Stimulated activated CD8-positive, alpha-beta memory T cell treated with anti-CD3 and anti-CD28 coated beads, Interleukin-12 subunit alpha, Interleukin-12 subunit beta, amount 100 ng/mL, for 24 hours (primary cell): ENCODE results near the gene GALNT10.

Experiments used
- DNase-seq: peaks from one replicate; pipeline ENCODE4 v3.0.0-alpha.2; 2020; ENCODE audit errors: extremely low read depth

GALNT10 gene

GRCh38 chr5:154203798-154204578, 13.5 kb downstream of the GALNT10 start:
- no peak for DNase-seq

- DNase-seq = no peak
These were observed 15.0 kb downstream of the GALNT10 start for GRCh38 chr5:154205441-154206117.

GRCh38 chr5:154206311-154206710, 15.8 kb downstream of the GALNT10 start:
- DNase-seq = no peak

DNA sequence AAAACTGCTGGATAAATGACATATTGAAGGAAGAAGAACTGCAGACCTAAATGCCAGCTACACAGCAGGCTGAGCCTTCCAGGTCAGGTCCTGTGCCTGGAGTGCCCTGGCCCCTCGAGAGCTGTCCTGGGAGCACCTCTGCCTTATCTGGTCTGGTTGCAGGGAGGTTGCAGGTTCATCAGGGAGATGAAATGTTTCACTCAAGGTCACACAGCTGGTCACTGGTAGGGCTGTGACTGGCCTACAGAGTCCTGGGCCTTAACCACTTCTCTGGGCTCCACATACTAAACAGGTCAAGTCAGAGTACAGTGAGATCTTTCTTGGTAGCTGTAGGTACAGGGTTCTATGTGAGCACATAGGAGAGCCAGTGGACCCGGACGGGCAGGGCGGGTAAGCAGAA, 16.7 kb downstream of the GALNT10 start:
- DNase-seq = no peak

GRCh38 chr5:154209591-154210081, 19.1 kb downstream of the GALNT10 start:
- no peak for DNase-seq

DNA sequence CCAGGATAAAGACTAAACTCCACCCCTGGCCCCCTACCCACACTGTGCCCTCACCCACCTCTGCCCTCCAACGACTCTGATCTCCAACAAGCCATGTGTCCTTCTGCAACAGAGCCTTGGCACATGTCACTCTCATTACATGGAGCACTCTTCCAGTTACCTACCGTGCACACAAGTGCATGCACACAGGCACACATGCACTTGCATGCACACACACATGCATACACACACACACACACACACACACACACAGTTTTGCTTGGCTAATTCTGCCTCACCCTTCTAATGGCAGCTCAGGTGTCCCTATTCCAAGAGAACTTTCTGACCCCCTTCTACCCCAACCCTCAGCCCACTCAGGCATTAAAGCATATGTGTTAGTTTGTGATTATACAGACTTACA, 19.6 kb downstream of the GALNT10 start:
- no peak for DNase-seq

DNA sequence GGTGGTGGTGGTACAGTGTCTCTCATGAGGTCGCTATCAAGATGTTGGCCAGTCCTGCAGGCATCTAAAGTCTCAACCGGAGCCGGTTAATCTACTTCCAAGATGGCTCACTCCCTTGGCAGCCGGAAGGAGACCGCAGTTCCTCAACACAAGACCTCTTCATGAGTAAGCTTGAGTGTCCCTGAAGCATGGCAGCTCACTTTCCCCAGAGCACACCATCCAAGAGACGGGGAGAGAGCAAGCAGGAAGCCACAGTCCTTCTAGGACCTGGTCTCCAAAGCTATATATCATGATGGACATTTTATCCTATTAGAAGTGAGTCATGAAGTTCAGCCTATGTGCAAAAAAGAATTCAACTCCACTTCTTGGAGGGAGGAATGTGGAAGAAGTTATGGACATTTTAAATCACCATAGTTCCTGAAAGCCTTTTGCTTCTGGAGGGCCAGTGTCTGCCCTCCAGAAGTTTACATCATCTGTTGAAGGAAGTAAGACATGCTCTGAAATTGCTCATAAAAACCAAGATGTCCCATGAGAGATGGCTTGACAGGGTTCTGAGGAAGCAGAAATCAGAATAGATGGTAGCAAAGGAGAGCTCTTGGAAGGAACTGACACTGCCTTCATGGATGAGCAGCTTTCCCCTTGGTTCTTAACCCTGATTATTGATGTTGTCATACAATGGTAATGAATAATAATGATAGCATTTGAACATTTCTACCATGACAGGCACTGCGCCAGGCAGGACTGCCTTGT, 21.3 kb downstream of the GALNT10 start:
- DNase-seq = no peak

GRCh38 chr5:154213592-154213991, 23.1 kb downstream of the GALNT10 start:
- no peak for DNase-seq

DNA sequence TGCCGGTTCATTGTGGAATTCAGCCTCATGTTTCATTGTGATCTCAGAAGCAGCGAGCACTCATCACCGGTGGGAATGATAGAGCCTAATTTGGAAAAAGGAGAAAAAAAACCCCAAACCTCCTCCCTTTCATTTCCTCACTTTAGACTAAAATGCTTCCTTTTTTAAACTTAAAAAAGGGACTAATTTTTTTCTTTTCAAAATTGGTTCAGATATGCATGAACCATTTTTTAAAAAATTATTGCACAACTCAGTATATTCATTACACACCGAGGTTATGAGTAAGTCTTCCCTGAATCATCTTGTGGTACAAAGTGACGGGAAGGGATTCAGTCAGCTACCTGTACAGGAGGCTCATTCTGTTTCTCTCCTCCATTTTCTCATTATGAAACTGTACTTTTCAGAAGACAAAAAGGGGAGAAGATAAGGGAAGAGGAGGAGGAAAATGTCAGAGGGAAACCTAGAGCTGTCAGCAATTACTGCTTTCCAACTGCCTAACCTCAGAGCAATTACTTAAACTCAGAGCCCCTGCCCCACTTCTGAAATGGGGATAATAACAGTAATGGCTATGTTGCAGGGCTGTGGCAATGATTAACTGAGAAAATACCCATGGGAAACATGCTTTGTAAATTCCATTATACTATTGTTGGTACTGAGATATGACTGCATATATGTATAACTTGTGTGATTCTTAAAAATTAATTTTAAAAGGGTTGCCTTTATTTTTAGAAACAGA, 24.0 kb downstream of the GALNT10 start:
- DNase-seq = no peak

- no peak for DNase-seq
These were observed 25.2 kb downstream of the GALNT10 start for GRCh38 chr5:154215571-154216325.

DNA sequence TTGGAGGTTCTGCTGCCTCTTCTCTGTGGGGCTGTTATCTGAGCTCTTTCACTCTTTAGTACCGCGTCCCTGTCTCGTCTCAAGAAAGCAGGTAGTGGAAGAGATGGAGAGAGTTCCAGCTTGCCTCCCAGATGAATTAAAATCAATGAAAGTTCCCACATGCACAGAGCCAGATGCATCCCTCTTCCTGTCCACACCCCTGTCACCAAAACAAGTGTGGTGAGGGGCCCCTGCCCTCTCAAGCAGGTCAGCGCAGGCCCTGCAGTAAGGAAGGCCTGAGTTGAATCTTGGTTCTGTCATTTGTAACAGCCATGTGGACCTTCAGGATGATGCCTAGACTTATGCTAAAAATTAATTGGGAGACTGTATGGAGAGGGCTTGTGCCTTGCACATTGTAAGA, 26.9 kb downstream of the GALNT10 start:
- DNase-seq = no peak

DNA sequence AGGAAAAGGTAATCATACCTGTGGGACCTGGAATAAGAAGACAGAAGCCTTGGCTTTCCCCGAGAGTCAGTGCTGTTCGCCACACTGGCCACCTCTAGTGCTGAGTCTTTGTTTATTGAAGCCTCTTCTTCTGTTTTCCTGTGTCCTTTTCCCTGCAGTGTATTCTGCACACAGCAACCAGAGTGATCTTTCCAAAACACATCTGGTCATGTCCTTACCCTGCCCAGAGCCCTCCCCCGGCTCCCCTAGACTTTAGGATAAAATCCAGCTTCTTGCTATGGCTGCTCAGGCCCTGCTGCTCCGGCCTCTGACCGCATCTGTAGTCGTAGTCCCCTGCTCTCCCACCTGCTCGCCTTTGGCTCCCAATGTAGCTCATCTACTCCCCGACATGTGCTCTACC, 28.3 kb downstream of the GALNT10 start:
- DNase-seq = no peak

- no peak for DNase-seq
These were observed 30.1 kb downstream of the GALNT10 start for GRCh38 chr5:154220625-154221024.

DNA sequence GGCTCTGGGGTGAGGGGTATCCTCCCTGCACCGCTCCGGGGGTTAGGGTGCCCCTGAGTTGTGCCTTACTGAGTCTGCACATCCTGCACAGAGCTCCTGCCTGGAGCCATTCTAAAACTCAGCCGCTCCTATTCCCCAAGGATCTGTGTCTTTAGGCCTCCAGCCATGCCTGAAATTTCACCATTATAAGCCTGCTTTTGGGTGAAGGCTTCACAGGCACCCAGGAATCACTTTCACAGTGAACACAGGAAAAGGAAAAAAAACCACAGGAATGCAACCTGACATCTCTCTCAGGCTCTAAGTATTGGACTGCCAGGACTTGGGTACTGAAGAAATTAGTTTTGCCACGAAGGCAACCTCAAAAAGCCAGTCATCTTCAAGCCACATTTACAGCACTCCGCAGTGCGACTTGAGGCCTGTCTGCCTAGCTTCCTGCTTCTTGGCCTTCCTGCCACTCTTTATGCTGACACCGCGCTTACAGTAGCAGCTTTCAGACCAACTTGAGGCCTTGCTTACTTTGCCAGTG, 30.9 kb downstream of the GALNT10 start:
- peak; percentile 20 for DNase-seq

DNA sequence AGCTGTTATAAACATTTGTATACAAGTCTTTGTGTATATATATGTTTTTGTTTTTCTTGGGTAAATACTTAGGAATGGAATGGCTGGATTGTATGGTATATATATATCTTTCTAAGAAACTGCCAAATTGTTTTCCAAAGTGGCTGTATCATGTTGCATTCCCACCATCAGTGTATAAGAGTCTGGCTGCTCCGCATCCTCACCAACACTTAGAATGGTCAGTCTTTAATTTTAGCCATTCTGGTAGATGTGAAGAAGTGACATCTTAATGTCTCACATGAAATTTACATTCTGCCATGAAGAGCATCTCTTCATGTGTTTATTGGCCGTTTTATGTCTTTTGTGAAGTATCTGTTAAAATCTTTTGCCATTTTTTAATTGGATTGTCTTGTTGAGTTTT, 31.9 kb downstream of the GALNT10 start:
- no peak for DNase-seq

DNA sequence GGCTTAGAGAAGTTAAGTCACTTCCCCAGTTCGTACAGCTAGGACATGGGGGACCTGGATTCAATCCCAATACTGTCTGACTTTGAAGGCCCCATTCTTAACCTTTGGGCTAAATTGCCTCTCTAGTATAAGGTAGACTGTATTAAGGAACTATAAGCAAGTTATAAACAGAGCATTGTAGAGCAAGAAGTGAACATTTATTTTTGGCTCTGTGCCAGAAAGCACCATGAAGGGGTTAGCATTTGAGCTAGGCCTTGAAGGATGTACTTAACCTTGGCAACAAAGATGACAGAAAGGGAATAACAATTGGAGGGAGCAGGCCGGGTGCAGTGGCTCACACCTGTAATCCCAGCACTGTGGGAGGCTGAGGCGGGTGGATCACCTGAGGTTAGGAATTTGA, 32.8 kb downstream of the GALNT10 start:
- DNase-seq = no peak

DNA sequence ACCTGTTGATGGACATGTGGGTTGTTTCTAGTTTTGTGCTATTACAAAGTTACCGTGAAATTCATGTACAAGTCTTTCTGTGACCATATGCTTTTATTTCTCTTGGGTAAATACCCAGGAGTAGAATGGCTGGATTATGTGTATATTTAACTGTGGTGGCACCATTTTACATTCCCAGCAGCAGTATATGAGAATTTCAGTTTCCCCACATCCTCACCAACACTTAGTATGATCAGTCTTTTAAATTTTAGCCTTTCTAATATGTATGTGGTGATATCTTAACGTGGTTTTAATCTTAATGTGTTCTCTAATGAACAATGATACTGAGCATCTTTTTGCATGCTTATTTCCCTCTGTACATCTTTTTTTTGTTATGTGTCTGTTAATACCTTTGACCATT, 36.6 kb downstream of the GALNT10 start:
- no peak for DNase-seq

GRCh38 chr5:154228696-154229095, 38.2 kb downstream of the GALNT10 start:
- DNase-seq = no peak

GRCh38 chr5:154230526-154230925, 40.0 kb downstream of the GALNT10 start:
- DNase-seq = no peak

DNA sequence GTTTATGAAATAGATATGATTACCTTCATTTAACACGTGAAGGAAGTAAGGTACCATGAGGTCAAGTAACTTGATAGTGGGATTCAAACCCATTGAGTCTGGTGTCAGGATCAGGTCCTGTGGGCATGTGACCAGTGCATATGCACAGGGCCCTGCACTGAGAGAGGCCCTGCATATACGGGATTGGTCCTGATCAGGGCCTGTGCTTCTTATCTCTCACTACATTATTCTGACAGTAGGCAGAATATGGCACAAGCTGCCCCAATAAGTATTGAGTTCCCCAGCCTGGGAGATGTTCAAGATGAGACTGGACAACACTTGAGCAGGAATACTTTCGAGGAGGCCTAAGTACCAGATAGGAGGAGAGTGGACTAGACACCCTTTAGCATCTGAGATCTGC, 44.0 kb downstream of the GALNT10 start:
- DNase-seq = no peak

DNA sequence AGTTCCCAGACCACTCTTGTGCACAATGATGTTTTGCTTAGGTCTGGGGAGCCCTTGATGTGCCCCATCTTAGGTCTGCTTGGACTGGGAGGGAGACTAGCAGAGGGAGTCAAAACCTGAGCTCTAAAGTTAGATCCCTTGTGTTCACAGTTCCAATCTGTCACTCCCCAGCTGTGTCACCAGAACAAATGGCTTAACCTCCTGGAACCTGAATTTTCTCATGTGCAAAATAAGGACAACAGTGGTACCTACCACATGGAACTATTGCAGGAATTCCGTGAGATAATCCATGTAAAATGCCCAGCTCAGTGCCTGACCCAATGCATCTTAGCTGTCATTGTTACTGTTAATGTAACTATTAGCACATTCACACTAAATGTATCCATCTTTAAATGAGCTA, 45.5 kb downstream of the GALNT10 start:
- DNase-seq = no peak
